Psoas muscle (tissue), 8 donors: ENCODE measurements around the gene MYO5A. TPM values are rescaled to one million over a fixed set of nuclear protein-coding genes. Genes with fewer than 3 reads are reported as not detected.
"Not testable (repeated sequence)": the region's sequence is repeated elsewhere in the genome, so short reads cannot be mapped to it uniquely, and the experiment has no call there.

Experiments used
- ATAC-seq, 4 donors: fragments of 200-7000 bp; cut with Tn5 transposase; one replicate each; pipeline ENCODE4 v1.9.1; 2020; ENCODE audit warnings: moderate library complexity in 3 of 4, mild to moderate bottlenecking in 2 of 4
- DNase-seq, 2 donors: peaks; one replicate each; pipeline ENCODE4 v3.0.0-alpha.2; 2020
- H3K27ac ChIP-seq: fragments of 200-600 bp; one replicate; pipeline ENCODE4 v1.8.0; 2022
- H3K27me3 ChIP-seq, 3 donors: fragments of 200-600 bp in 1 of 3; one replicate each; pipeline versions ENCODE4 v1.6.1 to v1.8.0; 2013 to 2022; ENCODE audit warnings: low read length in 2 of 3, mild to moderate bottlenecking in 2 of 3, moderate library complexity in 1 of 3; ENCODE audit not compliant: insufficient read depth in 3 of 3
- H3K36me3 ChIP-seq, 2 donors: fragments of 200-600 bp in 1 of 2; one replicate each; pipeline versions ENCODE4 v1.6.1 to v1.8.0; 2013 to 2022; ENCODE audit warnings: low read depth in 1 of 2, mild to moderate bottlenecking in 1 of 2, moderate library complexity in 1 of 2; ENCODE audit not compliant: insufficient read depth in 1 of 2
- H3K4me1 ChIP-seq: fragments of 200-600 bp; one replicate; pipeline ENCODE4 v1.8.0; 2022
- H3K4me3 ChIP-seq: fragments of 200-600 bp; one replicate; pipeline ENCODE4 v1.8.0; 2022; ENCODE audit warnings: mild to moderate bottlenecking
- H3K9me3 ChIP-seq: fragments of 200-600 bp; one replicate; pipeline ENCODE4 v1.8.0; 2022
- CTCF ChIP-seq: fragments of 200-600 bp; IDR thresholded peaks from one replicate; pipeline ENCODE4 v1.8.0; 2022; ENCODE audit warnings: antibody characterized with exemption
- WGBS, 3 donors: extraction: QIAGEN DNeasy Blood & Tissue Kit; methylation state at CpG; one replicate each; pipeline versions ENCODE4 v1.1.6 to v1.1.7; 2013; 5-methylcytosine and 5-hydroxymethylcytosine counted together
- intact Hi-C, 2 donors: fragments of 100-400 bp; cut with DNase I; formaldehyde crosslinking; loops; one replicate each; pipeline versions ENCODE4 v1.11.0 to v1.14.2; 2022
- polyA plus RNA-seq, 3 donors: library from polyadenylated mRNA; stranded (reverse); fragments of 200-250 nt; gene quantifications; one replicate each; pipeline ENCODE4 v1.2.3, GENCODE V29; 2013
- total RNA-seq, 4 donors: library from RNA; stranded (reverse); fragmentation: NEBNext Ultra II Directional in 2 of 4; extraction: Animal tissue kit (Norgen Biotek cat#: 25700) in 2 of 4; gene quantifications; one replicate each; pipeline versions ENCODE4 v1.2.1 to v1.2.4, GENCODE V29; 2021 to 2023
- donor health status: healthy with polysubstance abuse.
- donor health status: DM: no; HTN: no; CAD: no; lungs with moderate emphysema.
- donor health status: Bipolar disorder and iron deficiency.
- donor health status: healthy.
- donor health status: DM: yes; HTN: yes; CAD: no.
- donor health status: DM: no; HTN: no; CAD: no.
- donor health status: DM: no; HTN: no; CAD: no.
- donor health status: DM: yes; HTN: yes; CAD: no.

Gene MYO5A
- total and polyA plus RNA-seq, 7 donors = 3.6 to 9.9 (median 6.3) TPM

DNA sequence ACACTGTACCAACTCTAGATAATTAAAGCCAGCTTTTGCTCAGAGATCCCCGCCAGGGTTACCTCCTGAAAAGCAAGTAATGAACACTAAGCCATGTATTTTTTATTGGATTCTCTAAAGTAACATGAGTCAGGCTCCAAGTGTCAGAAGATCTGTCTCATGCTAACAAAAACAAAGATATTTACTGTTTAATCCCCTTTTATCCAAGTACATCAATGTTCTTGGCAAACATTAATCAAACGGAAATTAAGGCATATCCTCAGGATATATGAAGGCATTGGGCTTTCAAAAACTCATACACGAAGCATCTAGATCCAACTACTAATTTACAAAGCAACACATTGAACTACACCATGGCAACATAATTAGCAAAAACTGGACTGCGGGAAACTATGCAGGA is 37.2 kb downstream of the MYO5A start:
- WGBS, 3 donors = 45 to 73% (median 63%) methylated on average over 4 of the region's 4 CpGs
- no peaks in the 10 kb centered on the region for H3K9me3 ChIP-seq
- TF ChIP-seq CTCF = no peak

DNA sequence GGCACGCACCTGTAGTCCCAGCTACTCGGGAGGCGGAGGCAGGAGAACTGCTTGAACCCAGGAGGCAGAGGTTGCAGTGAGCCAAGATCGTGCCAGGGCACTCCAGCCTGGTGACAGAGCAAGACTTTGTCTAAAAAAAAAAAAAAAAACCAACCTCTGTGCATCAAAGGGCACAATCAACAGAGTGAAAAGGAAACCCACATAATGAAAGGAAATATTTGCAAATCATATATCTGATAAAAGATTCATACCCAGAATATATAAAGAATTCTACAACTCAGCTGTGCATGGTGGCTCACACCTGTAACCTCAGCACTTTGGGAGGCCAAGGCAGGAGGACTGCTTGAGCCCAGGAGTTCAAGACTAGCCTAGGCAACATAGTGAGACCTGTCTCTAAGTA is 39.2 kb downstream of the MYO5A start:
- H3K36me3 ChIP-seq, ATAC-seq, H3K27me3 ChIP-seq, intact Hi-C loops, H3K4me3 ChIP-seq, H3K27ac ChIP-seq, H3K9me3 ChIP-seq, DNase-seq: not testable (repeated sequence)
- 94 to 99% (median 94%) methylated on average over 4 of the region's 4 CpGs for WGBS, 3 donors
- peaks cover 41% of the 10 kb centered on the region for H3K4me1 ChIP-seq

More for the DNA sequence above, 37.2 kb downstream of the MYO5A start:
- H3K36me3 ChIP-seq = no peaks in the 10 kb centered on the region
- peaks cover 45% of the 10 kb centered on the region for H3K4me1 ChIP-seq
- ATAC-seq (no peak), DNase-seq (no peak)
- intact Hi-C loops = loop anchor here in 1 of 2 donors (5.0 kb wide), 1 partner anchor 36 kb away; the partner anchor contains the start of gene MYO5A
- no peak overlapping the region for H3K27ac ChIP-seq
- no peaks in the 10 kb centered on the region for H3K27me3 ChIP-seq
- H3K4me3 ChIP-seq = no peak overlapping the region

DNA sequence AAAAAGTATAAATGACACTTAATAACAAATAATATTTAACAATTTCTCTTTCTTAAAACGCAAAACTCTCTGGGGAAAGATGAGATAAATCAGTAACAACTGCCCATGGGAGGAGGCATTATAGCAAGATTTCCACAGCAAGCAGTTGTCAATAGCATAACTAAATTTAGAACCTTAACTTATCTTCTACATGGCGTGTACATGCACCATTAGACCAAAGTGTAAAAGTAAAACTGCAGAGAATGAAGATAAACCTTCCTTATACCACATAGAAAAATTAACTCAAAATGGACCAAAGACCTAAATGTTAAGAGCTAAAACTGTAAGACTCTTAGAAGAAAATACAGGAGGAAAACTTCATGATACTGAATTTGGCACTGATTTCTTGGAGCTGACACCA is 39.9 kb downstream of the MYO5A start:
- no peak overlapping the region for H3K4me3 ChIP-seq

GRCh38 chr15:52486003-52486996 is 42.4 kb downstream of the MYO5A start:
- intact Hi-C loops = no loop called here
- Histone ChIP-seq H3K27me3 (no peaks in the 10 kb centered on the region), H3K4me3 (no peak overlapping the region), H3K4me1 (peaks cover 50% of the 10 kb centered on the region), H3K9me3 (no peaks in the 10 kb centered on the region), H3K27ac (no peak overlapping the region), H3K36me3 (no peaks in the 10 kb centered on the region)
- 46 to 55% (median 49%) methylated on average over 11 of the region's 11 CpGs for WGBS, 3 donors
- ATAC-seq (peak; percentile 35 to 77 (median 43)), DNase-seq (no peak)
- TF ChIP-seq CTCF = no peak

More for the DNA sequence above, 39.9 kb downstream of the MYO5A start:
- WGBS, 3 donors = 33 to 66% (median 47%) methylated on average over 2 of the region's 2 CpGs
- intact Hi-C loops = no loop called here
- H3K4me1 ChIP-seq = peaks cover 41% of the 10 kb centered on the region
- no peaks in the 10 kb centered on the region for H3K9me3 ChIP-seq
- DNase-seq (no peak), ATAC-seq (no peak)
- no peak overlapping the region for H3K27ac ChIP-seq
- no peaks in the 10 kb centered on the region for H3K27me3 ChIP-seq
- H3K36me3 ChIP-seq = no peaks in the 10 kb centered on the region
- no peak for TF ChIP-seq CTCF

DNA sequence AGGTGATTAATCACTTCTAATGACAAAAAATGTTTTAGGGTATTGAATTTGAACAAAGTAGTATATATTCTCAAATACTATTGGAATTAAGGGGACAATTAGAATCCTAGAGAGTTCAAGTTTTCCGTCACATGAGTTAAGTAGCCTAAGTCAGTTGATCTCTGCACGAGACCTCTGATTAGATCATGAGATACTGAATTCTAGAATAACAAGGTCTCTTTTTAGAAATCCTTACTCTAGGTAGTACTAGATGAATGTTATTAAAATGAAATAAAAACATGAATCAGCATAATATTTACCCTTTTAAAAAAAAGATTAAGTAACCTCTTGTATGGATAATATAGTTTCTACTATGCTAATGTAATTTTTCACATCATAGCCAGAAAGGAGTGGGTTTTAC is 43.4 kb downstream of the MYO5A start:
- H3K4me1 ChIP-seq = peaks cover 58% of the 10 kb centered on the region
- intact Hi-C loops = no loop called here
- TF ChIP-seq CTCF = no peak
- H3K27ac ChIP-seq = no peak overlapping the region
- H3K27me3 ChIP-seq = no peaks in the 10 kb centered on the region
- no peaks in the 10 kb centered on the region for H3K9me3 ChIP-seq
- no peak overlapping the region for H3K4me3 ChIP-seq
- DNase-seq = no peak
- 62 to 86% (median 70%) methylated on average over 2 of the region's 2 CpGs for WGBS, 3 donors
- no peak for ATAC-seq
- H3K36me3 ChIP-seq = no peaks in the 10 kb centered on the region
